Right ventricle myocardium superior (tissue), 1 donor: Measurements from ENCODE around the gene SLX1B. TPM values are rescaled to one million over a fixed set of nuclear protein-coding genes. Genes with fewer than 3 reads are reported as not detected.

ENCODE experiments used
- total RNA-seq: library from RNA; stranded (reverse); fragmentation: NEBNext Ultra II Directional; extraction: Animal tissue kit (Norgen Biotek cat#: 25700); gene quantifications from one replicate; pipeline ENCODE4 v1.2.1, GENCODE V29; 2021
- donor health status: DM: no; HTN: yes; CAD: no; lungs with severe emphysema.

The SLX1B gene
- total RNA-seq, 1 donor from 2014 or later: 9.3 TPM

Other genes with a start within 250 kb of the SLX1B start
- 0.27 TPM for gene NPIPB11, start 47.8 kb upstream of the SLX1B start, total RNA-seq
- 0.97 TPM for gene BOLA2, start 182 bp upstream of the SLX1B start, total RNA-seq
- 9.5 TPM for gene SULT1A4, start 5.4 kb downstream of the SLX1B start, total RNA-seq
- gene NPIPB12, start 51.9 kb downstream of the SLX1B start, total RNA-seq: 14.1 TPM
- gene SPN, start 208.7 kb downstream of the SLX1B start, total RNA-seq: 0.91 TPM
- gene QPRT, start 224.6 kb downstream of the SLX1B start, total RNA-seq: 31.8 TPM